ENCODE measurements around the gene NFATC1.

Gene NFATC1

DNA sequence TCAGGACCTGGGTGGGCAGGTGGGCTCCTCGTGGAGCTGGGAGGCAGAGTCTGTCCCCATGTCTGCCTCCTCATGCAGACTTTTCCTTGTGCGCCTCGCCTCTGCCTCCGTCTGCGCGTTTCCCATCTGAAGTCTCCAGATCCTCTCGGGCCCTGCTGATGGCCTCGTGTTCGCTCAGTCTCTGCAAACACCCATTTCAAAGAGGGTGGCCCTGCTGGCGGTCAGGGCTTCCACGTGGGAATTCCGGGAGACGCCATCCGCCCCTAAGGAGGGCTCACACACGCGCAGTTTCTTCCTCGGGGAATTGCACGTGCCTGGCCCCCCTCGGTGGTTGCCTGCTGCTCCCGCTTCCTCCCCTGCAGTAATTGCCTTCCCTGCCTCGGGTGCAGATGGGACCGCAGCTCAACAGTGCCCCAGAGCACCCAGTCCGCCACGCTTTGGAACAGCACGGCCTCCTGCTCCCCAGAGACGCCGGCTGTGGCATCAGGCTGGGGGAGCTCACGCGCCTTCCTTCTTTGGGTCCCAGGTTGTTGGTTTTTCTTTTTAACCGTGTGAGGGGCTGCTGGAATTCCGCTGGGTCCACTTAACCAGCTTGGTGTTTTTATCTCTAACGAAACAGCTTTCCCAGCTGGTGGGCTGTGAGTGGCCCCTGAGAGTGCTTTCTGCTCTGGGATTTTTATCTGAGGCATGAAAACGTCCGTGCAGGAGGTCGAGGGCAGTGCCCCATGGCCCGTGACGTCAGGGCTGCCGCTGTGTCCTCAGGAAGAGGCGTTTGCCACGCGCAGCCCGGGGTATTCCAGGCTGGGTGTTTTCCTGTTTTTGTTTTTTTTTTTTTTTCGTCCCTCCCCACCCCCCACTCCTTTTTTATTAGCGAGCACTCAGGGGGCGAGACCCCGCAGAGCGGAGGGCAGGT is 16.1 kb downstream of the NFATC1 start:
- no peak for DNase-seq (ENCODE audit: low spot score)
- in situ Hi-C loops (cut with MboI; ENCODE audit: low sequenced_read_pairs, unreplicated experiment), result no loop called here
- TF ChIP-seq, protein P1, sequence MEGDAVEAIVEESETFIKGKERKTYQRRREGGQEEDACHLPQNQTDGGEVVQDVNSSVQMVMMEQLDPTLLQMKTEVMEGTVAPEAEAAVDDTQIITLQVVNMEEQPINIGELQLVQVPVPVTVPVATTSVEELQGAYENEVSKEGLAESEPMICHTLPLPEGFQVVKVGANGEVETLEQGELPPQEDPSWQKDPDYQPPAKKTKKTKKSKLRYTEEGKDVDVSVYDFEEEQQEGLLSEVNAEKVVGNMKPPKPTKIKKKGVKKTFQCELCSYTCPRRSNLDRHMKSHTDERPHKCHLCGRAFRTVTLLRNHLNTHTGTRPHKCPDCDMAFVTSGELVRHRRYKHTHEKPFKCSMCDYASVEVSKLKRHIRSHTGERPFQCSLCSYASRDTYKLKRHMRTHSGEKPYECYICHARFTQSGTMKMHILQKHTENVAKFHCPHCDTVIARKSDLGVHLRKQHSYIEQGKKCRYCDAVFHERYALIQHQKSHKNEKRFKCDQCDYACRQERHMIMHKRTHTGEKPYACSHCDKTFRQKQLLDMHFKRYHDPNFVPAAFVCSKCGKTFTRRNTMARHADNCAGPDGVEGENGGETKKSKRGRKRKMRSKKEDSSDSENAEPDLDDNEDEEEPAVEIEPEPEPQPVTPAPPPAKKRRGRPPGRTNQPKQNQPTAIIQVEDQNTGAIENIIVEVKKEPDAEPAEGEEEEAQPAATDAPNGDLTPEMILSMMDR (IDR thresholded peaks at IDR 0.05; ENCODE audit: borderline replicate concordance, control extremely low read depth, extremely low read depth, insufficient read depth, missing control alignments), result no peak

DNA sequence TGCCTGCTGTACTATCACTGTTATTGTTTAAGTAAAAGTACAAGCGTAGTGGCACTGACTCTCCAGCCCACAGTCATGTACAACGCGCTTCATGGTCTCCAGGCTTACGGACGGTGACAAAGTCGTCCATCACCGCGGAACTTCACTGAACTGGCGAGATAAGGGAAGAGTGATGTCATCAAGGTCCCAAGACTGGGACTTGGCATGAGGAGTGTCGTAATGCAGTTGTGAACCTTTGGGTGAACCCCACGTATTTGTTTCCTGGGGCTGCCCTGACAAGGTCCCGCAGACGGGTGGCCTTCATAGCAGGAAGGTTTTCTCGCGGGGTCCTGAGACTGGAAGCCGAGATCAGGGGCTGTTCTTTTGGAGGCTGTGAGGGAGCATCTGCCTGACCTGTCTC is 17.3 kb downstream of the NFATC1 start:
- DNase-seq (ENCODE audit: low spot score), result no peak
- in situ Hi-C loops (cut with MboI; ENCODE audit: low sequenced_read_pairs, unreplicated experiment), result no loop called here

DNA sequence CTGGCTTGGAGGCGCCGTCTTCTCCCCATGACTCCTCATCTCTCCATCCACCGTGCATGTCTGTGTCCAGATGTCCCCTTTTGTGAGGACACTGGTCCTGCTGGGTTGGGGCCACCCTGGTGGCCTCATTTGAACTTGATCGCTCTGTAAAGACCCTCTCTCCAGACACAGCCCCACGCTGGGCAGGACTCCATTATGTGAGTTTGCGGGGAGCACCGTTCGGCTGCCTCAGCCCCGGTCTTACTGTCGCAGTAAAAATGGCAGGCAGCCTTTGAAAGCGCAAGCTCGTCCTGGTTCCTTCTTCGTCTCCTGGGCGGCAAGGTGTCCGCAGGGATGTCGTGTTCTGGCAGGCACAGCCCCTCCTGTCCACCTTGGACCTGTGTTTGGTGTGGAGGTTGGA is 17.7 kb downstream of the NFATC1 start:
- in situ Hi-C loops (cut with MboI; ENCODE audit: low sequenced_read_pairs, unreplicated experiment), result no loop called here
- DNase-seq (ENCODE audit: low spot score), result no peak
- TF ChIP-seq, protein P1 (IDR thresholded peaks at IDR 0.05; ENCODE audit: borderline replicate concordance, control extremely low read depth, extremely low read depth, insufficient read depth, missing control alignments), result no peak

More for the DNA sequence above, 17.3 kb downstream of the NFATC1 start:
- TF ChIP-seq, protein P1 (IDR thresholded peaks at IDR 0.05; ENCODE audit: borderline replicate concordance, control extremely low read depth, extremely low read depth, insufficient read depth, missing control alignments), result no peak

DNA sequence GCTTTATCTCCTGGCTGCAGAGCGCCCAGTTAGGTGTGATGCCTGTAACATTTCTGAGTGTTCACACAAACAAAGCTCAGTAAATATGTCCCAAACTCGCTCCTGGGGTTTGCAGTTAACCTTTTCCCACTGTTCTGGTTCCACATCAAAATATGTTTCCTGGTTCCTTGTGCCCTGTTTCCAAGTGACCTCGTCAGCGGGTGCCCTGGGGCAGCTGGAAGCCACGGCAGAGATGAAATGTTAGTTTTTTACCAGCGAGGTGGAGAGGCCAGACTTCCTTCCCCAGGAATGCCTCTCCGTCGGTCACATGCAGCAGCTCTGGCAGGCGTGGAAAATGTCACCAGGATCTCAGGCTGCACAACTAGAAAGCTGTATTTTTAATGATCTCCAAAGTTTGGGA is 18.2 kb downstream of the NFATC1 start:
- in situ Hi-C loops (cut with MboI; ENCODE audit: low sequenced_read_pairs, unreplicated experiment), result no loop called here
- DNase-seq (ENCODE audit: low spot score), result no peak
- TF ChIP-seq, protein P1 (IDR thresholded peaks at IDR 0.05; ENCODE audit: borderline replicate concordance, control extremely low read depth, extremely low read depth, insufficient read depth, missing control alignments), result no peak

DNA sequence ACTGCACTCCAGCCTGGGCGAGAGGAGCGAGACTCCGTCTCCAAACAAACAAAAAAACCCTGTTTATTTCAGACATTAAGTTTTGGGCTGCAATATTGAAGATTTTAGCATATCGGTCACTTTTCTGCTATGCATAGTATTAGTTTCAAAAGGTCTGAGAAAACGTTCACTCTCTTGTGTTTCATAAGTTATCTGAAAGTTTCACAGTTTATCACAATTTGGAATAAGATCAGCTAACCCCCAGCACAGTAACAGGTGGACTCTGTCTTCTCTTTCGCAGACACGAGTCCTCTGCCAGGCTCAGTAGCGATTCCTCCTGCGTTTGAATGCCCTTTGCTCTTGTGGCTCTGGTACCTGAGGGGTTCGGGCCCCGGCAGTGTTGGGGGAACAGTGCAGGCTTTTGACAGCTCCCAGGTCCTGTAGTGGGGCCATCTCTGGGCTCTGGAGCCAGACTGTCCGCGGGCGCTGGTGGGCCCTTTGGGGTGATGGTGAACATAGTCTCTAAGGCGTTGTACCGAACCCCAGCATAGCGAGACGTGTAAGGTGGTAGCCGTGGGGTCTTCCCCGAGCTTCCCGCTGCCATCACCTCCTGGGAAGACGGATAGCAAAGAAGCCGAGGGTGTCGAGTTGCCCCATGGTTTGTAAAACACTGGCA is 20.4 kb downstream of the NFATC1 start:
- no peak for DNase-seq (ENCODE audit: low spot score)
- in situ Hi-C loops (cut with MboI; ENCODE audit: low sequenced_read_pairs, unreplicated experiment), result no loop called here
- TF ChIP-seq, protein P1 (IDR thresholded peaks at IDR 0.05; ENCODE audit: borderline replicate concordance, control extremely low read depth, extremely low read depth, insufficient read depth, missing control alignments), result no peak

DNA sequence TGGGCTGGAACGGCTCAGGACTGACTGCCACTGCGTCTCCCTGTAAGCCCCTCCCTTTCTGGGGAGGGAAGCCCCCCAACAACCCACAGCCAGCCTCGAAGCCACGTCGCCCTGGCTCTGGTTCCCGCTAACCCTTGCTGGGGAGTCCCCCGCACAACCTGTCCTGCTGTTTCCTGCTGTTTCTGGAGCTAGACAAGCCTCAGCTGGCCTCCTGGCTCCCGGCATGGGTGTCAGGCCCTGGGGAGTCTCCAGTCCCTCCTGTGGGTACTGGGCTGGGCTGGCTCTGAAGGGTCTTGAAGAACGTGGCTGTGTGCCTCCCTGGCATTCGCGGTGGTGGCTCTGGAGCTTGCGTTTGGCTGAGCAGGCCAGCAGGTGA is 20.9 kb downstream of the NFATC1 start:
- in situ Hi-C loops (cut with MboI; ENCODE audit: low sequenced_read_pairs, unreplicated experiment), result no loop called here
- TF ChIP-seq, protein P1 (IDR thresholded peaks at IDR 0.05; ENCODE audit: borderline replicate concordance, control extremely low read depth, extremely low read depth, insufficient read depth, missing control alignments), result no peak
- DNase-seq (ENCODE audit: low spot score), result no peak

Measured in GM13976 (cell line).